PC-3 (cell line): ENCODE results near the gene ITGA7. TPM values are rescaled to one million over a fixed set of nuclear protein-coding genes. Genes with fewer than 3 reads are reported as not detected.

Experiments
- ATAC-seq: fragments of 200-7000 bp; cut with Tn5 transposase; 2 replicates; pipeline ENCODE4 v1.9.1; 2020; ENCODE audit warnings: mild to moderate bottlenecking, moderate library complexity
- BruUV-seq: library from RNA; stranded (reverse); fragments of 400-500 nt; replicated peaks from 2 replicates; lab custom pipeline; 2021; lab: Mats Ljungman, UMichigan
- CTCF ChIA-PET: fragments of 300-600 bp; sonication (Branson Sonifier 250); formaldehyde crosslinking; loops from one replicate; lab custom pipeline; 2022; ENCODE audit warnings: antibody characterized with exemption; lab: Charles Lee
- POLR2A ChIA-PET: fragments of 300-600 bp; sonication (Branson Sonifier 250); formaldehyde crosslinking; loops from one replicate; lab custom pipeline; 2022; ENCODE audit warnings: antibody characterized with exemption; ENCODE audit not compliant: unreplicated experiment; lab: Charles Lee
- DNase-seq: peaks from one replicate; pipeline ENCODE4 v3.0.0-alpha.2; 2015
- H2AFZ ChIP-seq: fragments of 300-600 bp; sonication (generic); 2 replicates; pipeline ENCODE4 v1.6.0; 2016; ENCODE audit warnings: antibody characterized with exemption, low read length
- H3F3A ChIP-seq: fragments of 300-600 bp; sonication (generic); one replicate; pipeline ENCODE4 v1.6.0; 2017; ENCODE audit warnings: antibody characterized with exemption, low read length, control low read depth, mild to moderate bottlenecking; ENCODE audit not compliant: unreplicated experiment
- H3K27ac ChIP-seq: fragments of 300-600 bp; sonication (generic); 2 replicates; pipeline ENCODE4 v1.5.1; 2016; ENCODE audit warnings: mild to moderate bottlenecking, low read length
- H3K27me3 ChIP-seq: fragments of 300-600 bp; sonication (generic); 2 replicates; pipeline ENCODE4 v1.6.1; 2016; ENCODE audit warnings: low read length, mixed read lengths
- H3K36me3 ChIP-seq: fragments of 300-600 bp; sonication (generic); 2 replicates; pipeline ENCODE4 v1.6.1; 2016; ENCODE audit warnings: low read depth, mixed run types, low read length, mixed read lengths
- H3K4me1 ChIP-seq: fragments of 300-600 bp; sonication (generic); 2 replicates; pipeline ENCODE4 v1.5.1; 2016; ENCODE audit warnings: low read length; ENCODE audit not compliant: insufficient read depth
- H3K4me2 ChIP-seq: fragments of 300-600 bp; sonication (generic); 2 replicates; pipeline ENCODE4 v1.6.0; 2016; ENCODE audit warnings: low read length
- H3K4me3 ChIP-seq: fragments of 300-600 bp; sonication (generic); 2 replicates; pipeline ENCODE4 v1.5.1; 2016; ENCODE audit warnings: mild to moderate bottlenecking, low read length, mixed read lengths
- H3K79me2 ChIP-seq: fragments of 300-600 bp; sonication (generic); 2 replicates; pipeline ENCODE4 v1.6.1; 2017; ENCODE audit warnings: low read length, mixed read lengths
- H3K9ac ChIP-seq: fragments of 300-600 bp; sonication (generic); 2 replicates; pipeline ENCODE4 v1.6.0; 2016; ENCODE audit warnings: mild to moderate bottlenecking, low read length
- H3K9me2 ChIP-seq: fragments of 300-600 bp; sonication (generic); replicated peaks from 2 replicates; pipeline ENCODE4 v1.6.1; 2016; ENCODE audit warnings: mixed run types, low read length, mixed read lengths
- H3K9me3 ChIP-seq: fragments of 300-600 bp; sonication (generic); 2 replicates; pipeline ENCODE4 v1.6.1; 2016; ENCODE audit warnings: low read length, mixed read lengths
- H4K20me1 ChIP-seq: fragments of 300-600 bp; sonication (generic); 2 replicates; pipeline ENCODE4 v1.6.1; 2016; ENCODE audit warnings: low read length, mixed read lengths
- CTCF ChIP-seq: fragments of 300-600 bp; sonication (generic); conservative IDR thresholded peaks from 2 replicates; pipeline ENCODE4 v1.5.1; 2017; ENCODE audit warnings: antibody characterized with exemption, low read depth, mild to moderate bottlenecking, low read length
- EZH2 ChIP-seq: fragments of 300-600 bp; sonication (generic); IDR thresholded peaks from one replicate; pipeline ENCODE4 v1.6.1; 2017; ENCODE audit warnings: antibody characterized with exemption, mild to moderate bottlenecking, low read length; ENCODE audit not compliant: unreplicated experiment
- EZH2phosphoT487 ChIP-seq: fragments of 300-600 bp; sonication (generic); IDR thresholded peaks from 2 replicates; pipeline ENCODE4 v1.6.1; 2018; ENCODE audit warnings: mild to moderate bottlenecking, antibody characterized with exemption, low read length, borderline replicate concordance
- intact Hi-C: fragments of 100-400 bp; cut with micrococcal nuclease; formaldehyde crosslinking; loops from 2 replicates; pipeline ENCODE4 v1.9.0; 2023
- total RNA-seq: library from RNA; depleted of rRNA; stranded (reverse); fragments of >200 nt; gene quantifications from 2 replicates; pipeline ENCODE4 v1.2.3, GENCODE V29; 2014

Gene ITGA7
- total RNA-seq, 1 experiment from 2014 or later = 4.4 TPM

- ChIA-PET CTCF (interaction anchor here (0.6 to 1.0 kb wide), 2 partner anchors 20 to 26 kb away, joined by 6 to 8 read pairs; a partner anchor contains a TSS), POLR2A (no interaction called here)
- intact Hi-C loops = no loop called here
- no peaks in the 10 kb centered on the region for H4K20me1 ChIP-seq
- no peak overlapping the region for H3K9ac ChIP-seq
- no peaks in the 10 kb centered on the region for H3K79me2 ChIP-seq
- peak overlapping the region; percentile 68 for H3K4me3 ChIP-seq
- no peaks in the 10 kb centered on the region for H3K36me3 ChIP-seq
- peaks cover 14% of the 10 kb centered on the region for H3K4me1 ChIP-seq
- H3K9me2 ChIP-seq = no peaks in the 10 kb centered on the region
- peak overlapping the region; percentile 91 for H3K4me2 ChIP-seq
- H2AFZ ChIP-seq = peak overlapping the region; percentile 64; the same call in 1 of the 2 replicates
- TF ChIP-seq EZH2 = no peak
- no peak for TF ChIP-seq EZH2phosphoT487
- no peak for TF ChIP-seq CTCF
- H3K9me3 ChIP-seq = no peaks in the 10 kb centered on the region
- H3K27me3 ChIP-seq = no peaks in the 10 kb centered on the region
- no peaks in the 10 kb centered on the region for H3F3A ChIP-seq
- DNase-seq (no peak), ATAC-seq (peak; percentile 17)
- no TSS peak for BruUV-seq
- H3K27ac ChIP-seq = no peak overlapping the region
These were observed 459 bp downstream of the ITGA7 start for GRCh38 chr12:55707219-55707671.

GRCh38 chr12:55706568-55707218, 1.0 kb downstream of the ITGA7 start:
- no peak for TF ChIP-seq EZH2phosphoT487
- H4K20me1 ChIP-seq = no peaks in the 10 kb centered on the region
- intact Hi-C loops = no loop called here
- ChIA-PET POLR2A (no interaction called here), CTCF (interaction anchor here (0.6 to 1.8 kb wide), 2 partner anchors 20 to 25 kb away, joined by 5 to 8 read pairs; a partner anchor contains a TSS)
- peak overlapping the region; percentile 64; the same call in 1 of the 2 replicates for H2AFZ ChIP-seq
- H3K27me3 ChIP-seq = no peaks in the 10 kb centered on the region
- no peaks in the 10 kb centered on the region for H3F3A ChIP-seq
- no peak overlapping the region for H3K9ac ChIP-seq
- DNase-seq (no peak), ATAC-seq (no peak)
- BruUV-seq = no TSS peak
- H3K4me3 ChIP-seq = peak overlapping the region; percentile 68; the same call in 1 of the 2 replicates
- no peaks in the 10 kb centered on the region for H3K36me3 ChIP-seq
- peaks cover 14% of the 10 kb centered on the region for H3K4me1 ChIP-seq
- H3K79me2 ChIP-seq = no peaks in the 10 kb centered on the region
- no peak overlapping the region for H3K27ac ChIP-seq
- H3K9me2 ChIP-seq = no peaks in the 10 kb centered on the region
- H3K4me2 ChIP-seq = peak overlapping the region; percentile 91
- no peaks in the 10 kb centered on the region for H3K9me3 ChIP-seq

GRCh38 chr12:55705782-55706402, 1.8 kb downstream of the ITGA7 start:
- Histone ChIP-seq H3K4me1 (peaks cover 14% of the 10 kb centered on the region), H3K79me2 (no peaks in the 10 kb centered on the region), H3K9me2 (no peaks in the 10 kb centered on the region), H4K20me1 (no peaks in the 10 kb centered on the region), H3K36me3 (no peaks in the 10 kb centered on the region), H3K9ac (no peak overlapping the region), H3K4me3 (no peak overlapping the region), H3K9me3 (no peaks in the 10 kb centered on the region), H3K27me3 (no peaks in the 10 kb centered on the region), H2AFZ (no peak overlapping the region), H3F3A (no peaks in the 10 kb centered on the region), H3K27ac (no peak overlapping the region), H3K4me2 (no peak overlapping the region)
- ChIA-PET CTCF (interaction anchor here (0.5 to 1.8 kb wide), 4 partner anchors 23 to 155 kb away, joined by 3 to 6 read pairs (median 5); a partner anchor contains a TSS), POLR2A (interaction anchor here (0.6 kb wide), 1 partner anchor 19 kb away, joined by 8 read pairs; no protein-coding TSS in a partner anchor)
- intact Hi-C loops = no loop called here
- TF ChIP-seq EZH2phosphoT487 (no peak), CTCF (peak; percentile 59)
- DNase-seq = no peak
- ATAC-seq = no peak
- BruUV-seq = no TSS peak
